Stimulated activated CD4-positive, alpha-beta T cell treated with anti-CD3 and anti-CD28 coated beads, Interleukin-4, amount 100 ng/mL, for 48 hours (primary cell): ENCODE measurements around the gene APOE.
"Not testable (repeated sequence)": the region's sequence is repeated elsewhere in the genome, so short reads cannot be mapped to it uniquely, and the experiment has no call there.

Experiments used
- DNase-seq, 2 donors: peaks; one replicate each; pipeline ENCODE4 v3.0.0-alpha.2; 2020; ENCODE audit warnings: low read depth in 2 of 2

The APOE gene

GRCh38 chr19:44884566-44884965 lies 21.0 kb upstream of the APOE start:
- no peak for DNase-seq

DNA sequence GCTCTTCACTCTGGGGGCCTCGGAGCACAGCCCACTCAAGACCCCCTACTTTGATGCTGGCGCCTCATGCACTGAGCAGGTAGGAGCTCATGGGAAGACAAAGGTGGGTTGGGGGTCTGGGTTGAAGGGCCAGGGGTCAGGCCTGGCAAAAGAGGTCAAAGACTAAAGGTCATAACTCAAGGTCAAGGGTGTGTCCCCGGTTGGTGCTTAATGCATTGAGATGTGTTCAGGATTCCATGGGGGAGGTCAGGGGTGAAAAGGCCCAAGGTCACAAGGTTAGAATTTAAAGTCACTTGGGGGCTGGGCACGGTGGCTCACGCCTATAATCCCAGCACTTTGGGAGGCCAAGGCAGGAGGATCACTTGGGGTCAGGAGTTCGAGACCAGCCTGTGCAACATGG lies 19.5 kb upstream of the APOE start:
- no peak for DNase-seq

DNA sequence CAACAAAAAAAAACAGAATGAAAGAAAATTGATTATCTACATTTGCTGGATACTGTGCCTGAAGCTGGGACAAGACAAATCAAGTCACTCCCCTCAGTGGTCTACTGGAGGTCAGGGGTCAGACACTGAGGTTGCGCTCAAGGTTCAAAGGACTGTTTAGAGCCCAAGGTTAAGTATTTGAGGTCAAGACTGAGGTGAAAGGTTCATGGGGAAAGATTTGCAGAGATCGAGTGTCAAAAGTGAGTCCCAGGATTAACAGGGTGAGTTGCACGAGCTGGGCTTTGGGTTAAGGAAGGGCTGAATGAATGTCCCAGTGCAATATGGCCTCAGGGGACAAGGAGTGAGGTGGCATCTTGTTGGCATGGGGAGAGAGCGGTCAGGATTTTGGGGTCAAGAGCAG lies 17.9 kb upstream of the APOE start:
- no peak for DNase-seq

GRCh38 chr19:44888335-44888734 lies 17.3 kb upstream of the APOE start:
- DNase-seq = not testable (repeated sequence)

DNA sequence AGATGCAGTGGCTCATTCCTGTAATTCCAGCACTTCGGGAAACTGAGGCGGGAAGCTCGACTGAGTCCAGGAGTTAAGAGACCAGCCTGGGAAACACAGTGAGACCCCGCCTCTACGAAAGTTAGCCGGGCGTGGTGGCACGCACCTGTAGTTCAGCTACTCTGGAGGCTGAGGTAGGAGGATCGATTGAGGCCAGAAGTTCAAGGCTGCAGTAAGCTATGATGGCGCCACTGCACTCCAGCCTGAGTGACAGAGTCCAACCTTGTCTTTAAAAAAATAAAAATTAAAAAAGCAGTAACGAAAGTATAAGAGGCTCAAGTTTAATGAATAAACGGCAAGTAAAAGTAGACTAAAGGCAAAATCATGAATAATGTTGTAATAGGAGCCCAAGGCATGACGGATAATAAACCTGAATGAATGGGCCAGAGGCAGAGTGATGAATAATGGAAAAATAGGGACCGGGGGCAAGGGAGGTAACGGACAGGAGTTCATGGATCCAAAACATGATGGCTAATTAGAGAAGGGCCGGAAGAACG lies 15.7 kb upstream of the APOE start:
- no peak for DNase-seq

- no peak for DNase-seq
Observed at GRCh38 chr19:44890366-44891015, 15.1 kb upstream of the APOE start.

GRCh38 chr19:44891016-44891882 lies 14.3 kb upstream of the APOE start, which contains the start of gene TOMM40:
Gene TOMM40, plus strand, starts transcription at chr19:44891254. Its CDS starts 162 bp downstream, at chr19:44891416.
- DNase-seq = peak; percentile 100

GRCh38 chr19:44892932-44893331 lies 12.7 kb upstream of the APOE start:
- DNase-seq = no peak

- DNase-seq = no peak
Observed at GRCh38 chr19:44893332-44894051, 12.1 kb upstream of the APOE start.

- no peak for DNase-seq
Observed at GRCh38 chr19:44894052-44894400, 11.6 kb upstream of the APOE start.

DNA sequence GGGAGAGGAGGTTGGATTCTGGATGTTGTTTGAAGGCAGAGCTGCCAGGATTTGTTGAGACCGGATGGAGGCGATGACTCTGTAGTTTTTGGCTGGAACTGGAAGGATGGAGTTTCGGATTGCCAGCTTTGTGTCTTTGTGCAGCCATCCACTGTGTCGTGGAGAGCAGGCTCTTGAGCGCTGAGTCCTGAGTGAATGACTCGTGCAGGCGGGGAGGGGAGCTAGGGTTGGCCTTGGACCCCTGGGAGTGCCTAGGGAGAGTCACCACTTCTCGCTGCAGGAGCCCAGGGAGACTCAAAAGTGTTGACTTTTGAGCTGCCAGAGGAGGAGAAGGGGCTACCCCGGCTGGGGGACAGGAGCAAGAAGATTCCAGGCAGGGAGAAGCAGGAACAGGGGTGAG lies 10.7 kb upstream of the APOE start:
- no peak for DNase-seq

DNA sequence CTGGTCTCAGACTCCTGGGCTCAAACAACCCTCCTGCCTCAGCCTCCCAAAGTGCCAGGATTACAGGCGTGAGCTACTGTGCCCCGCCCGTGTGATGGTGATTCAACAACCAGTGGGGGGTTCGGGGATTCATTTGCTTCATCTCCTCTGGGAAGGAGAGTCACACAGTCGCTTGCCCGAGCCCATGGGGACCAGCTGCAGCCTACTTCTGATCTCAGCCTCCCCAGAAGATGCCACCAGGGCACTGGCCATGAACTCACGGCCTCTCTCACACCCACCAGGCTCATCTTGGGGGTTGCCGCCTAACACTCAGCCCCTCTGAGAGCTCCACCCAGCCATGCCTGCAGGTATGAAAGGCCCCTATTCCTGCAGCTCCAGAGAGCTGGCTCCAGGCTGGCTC lies 7.8 kb upstream of the APOE start:
- no peak for DNase-seq

DNA sequence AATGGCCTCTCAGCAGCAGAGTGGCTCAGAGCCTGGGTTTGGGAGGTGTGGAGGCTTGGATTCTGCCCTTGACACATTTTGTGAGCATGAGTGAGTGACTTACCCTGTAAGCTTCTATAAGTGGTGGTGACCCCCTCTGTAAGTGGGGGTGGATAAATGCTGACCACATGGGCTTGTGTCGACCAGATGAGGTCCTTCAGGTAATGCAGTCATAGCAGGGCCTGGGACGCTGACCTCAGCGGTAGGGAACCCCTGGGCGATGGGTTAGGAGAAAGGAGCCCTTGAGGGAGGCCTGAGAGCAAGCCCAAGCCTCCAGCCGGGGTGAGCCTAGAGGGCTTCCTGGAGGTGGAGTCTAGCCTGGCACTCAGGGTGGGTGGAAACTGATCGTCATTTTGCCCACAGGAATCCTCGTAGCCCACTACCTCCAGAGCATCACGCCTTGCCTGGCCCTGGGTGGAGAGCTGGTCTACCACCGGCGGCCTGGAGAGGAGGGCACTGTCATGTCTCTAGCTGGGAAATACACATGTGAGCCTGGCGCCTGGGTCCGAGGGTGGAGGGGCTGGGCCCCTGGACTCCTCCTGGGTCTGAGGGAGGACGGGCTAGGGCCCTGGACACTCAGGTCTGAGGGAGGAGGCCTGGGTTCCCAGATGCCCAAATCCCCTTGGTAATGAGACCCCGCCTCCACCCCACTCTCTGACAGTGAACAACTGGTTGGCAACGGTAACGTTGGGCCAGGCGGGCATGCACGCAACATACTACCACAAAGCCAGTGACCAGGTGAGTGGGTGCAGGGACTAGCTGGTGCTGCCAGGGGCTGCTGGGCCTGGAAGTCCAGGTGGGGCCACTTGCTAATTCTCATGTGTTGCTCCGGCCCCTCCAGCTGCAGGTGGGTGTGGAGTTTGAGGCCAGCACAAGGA lies 5.0 kb upstream of the APOE start:
- no peak for DNase-seq

DNA sequence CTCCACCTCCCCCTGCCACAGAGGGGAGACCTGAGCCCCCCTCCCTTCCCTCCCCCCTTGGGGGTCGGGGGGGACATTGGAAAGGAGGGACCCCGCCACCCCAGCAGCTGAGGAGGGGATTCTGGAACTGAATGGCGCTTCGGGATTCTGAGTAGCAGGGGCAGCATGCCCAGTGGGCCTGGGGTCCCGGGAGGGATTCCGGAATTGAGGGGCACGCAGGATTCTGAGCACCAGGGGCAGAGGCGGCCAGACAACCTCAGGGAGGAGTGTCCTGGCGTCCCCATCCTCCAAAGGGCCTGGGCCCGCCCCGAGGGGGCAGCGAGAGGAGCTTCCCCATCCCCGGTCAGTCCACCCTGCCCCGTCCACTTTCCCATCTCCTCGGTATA lies 2.4 kb upstream of the APOE start:
- DNase-seq = no peak

DNA sequence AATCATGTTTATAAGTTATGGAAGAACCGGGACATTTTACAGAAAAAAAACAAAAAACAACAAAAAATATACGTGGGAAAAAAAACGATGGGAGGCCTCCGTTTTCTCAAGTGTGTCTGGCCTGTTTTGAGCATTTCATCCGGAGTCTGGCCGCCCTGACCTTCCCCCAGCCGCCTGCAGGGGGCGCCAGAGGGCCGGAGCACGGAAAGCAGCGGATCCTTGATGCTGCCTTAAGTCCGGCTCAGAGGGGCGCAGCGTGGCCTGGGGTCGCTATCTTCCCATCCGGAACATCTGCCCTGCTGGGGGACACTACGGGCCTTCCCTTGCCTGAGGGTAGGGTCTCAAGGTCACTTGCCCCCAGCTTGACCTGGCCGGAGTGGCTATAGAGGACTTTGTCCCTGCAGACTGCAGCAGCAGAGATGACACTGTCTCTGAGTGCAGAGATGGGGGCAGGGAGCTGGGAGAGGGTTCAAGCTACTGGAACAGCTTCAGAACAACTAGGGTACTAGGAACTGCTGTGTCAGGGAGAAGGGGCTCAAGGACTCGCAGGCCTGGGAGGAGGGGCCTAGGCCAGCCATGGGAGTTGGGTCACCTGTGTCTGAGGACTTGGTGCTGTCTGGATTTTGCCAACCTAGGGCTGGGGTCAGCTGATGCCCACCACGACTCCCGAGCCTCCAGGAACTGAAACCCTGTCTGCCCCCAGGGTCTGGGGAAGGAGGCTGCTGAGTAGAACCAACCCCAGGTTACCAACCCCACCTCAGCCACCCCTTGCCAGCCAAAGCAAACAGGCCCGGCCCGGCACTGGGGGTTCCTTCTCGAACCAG lies 1.8 kb upstream of the APOE start:
- DNase-seq = peak; percentile 66 to 86

- DNase-seq = no peak
Observed at GRCh38 chr19:44904426-44904994, 1.1 kb upstream of the APOE start.

- no peak for DNase-seq
Observed at GRCh38 chr19:44907613-44908012, 2.0 kb downstream of the APOE start.

DNA sequence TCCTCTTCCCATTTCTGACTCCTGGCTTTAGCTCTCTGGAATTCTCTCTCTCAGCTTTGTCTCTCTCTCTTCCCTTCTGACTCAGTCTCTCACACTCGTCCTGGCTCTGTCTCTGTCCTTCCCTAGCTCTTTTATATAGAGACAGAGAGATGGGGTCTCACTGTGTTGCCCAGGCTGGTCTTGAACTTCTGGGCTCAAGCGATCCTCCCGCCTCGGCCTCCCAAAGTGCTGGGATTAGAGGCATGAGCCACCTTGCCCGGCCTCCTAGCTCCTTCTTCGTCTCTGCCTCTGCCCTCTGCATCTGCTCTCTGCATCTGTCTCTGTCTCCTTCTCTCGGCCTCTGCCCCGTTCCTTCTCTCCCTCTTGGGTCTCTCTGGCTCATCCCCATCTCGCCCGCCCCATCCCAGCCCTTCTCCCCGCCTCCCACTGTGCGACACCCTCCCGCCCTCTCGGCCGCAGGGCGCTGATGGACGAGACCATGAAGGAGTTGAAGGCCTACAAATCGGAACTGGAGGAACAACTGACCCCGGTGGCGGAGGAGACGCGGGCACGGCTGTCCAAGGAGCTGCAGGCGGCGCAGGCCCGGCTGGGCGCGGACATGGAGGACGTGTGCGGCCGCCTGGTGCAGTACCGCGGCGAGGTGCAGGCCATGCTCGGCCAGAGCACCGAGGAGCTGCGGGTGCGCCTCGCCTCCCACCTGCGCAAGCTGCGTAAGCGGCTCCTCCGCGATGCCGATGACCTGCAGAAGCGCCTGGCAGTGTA lies 2.7 kb downstream of the APOE start:
- DNase-seq = no peak

- no peak for DNase-seq
Observed at GRCh38 chr19:44908836-44909261, 3.3 kb downstream of the APOE start.
